HG03097 (cell line): ENCODE data around the gene TP53BP2.
"Not testable (repeated sequence)": the region's sequence is repeated elsewhere in the genome, so short reads cannot be mapped to it uniquely, and the experiment has no call there.

Experiments used
- ATAC-seq: cut with Tn5 transposase; IDR thresholded peaks from one replicate; pipeline ENCODE4 v1.9.1; 2021; ENCODE audit not compliant: unreplicated experiment, low FRiP score

TP53BP2 gene

GRCh38 chr1:223845810-223846682 lies at the start of gene TP53BP2:
TSS of gene TP53BP2 (minus strand) at chr1:223845947. CDS start at chr1:223845680, 267 bp downstream.
- ATAC-seq, result peak; percentile 68

GRCh38 chr1:223890494-223890893 lies 44.7 kb upstream of the TP53BP2 start:
- not testable (repeated sequence) for ATAC-seq

GRCh38 chr1:223889319-223889718 lies 43.6 kb upstream of the TP53BP2 start:
- not testable (repeated sequence) for ATAC-seq

GRCh38 chr1:223887747-223888418 lies 42.1 kb upstream of the TP53BP2 start:
- ATAC-seq, result no peak

- ATAC-seq, result no peak
Measured at GRCh38 chr1:223886516-223886921, 40.8 kb upstream of the TP53BP2 start.

- no peak for ATAC-seq
Measured at GRCh38 chr1:223885614-223886013, 39.9 kb upstream of the TP53BP2 start.

- no peak for ATAC-seq
Measured at GRCh38 chr1:223878598-223879325, 33.0 kb upstream of the TP53BP2 start.

GRCh38 chr1:223877804-223878203 lies 32.1 kb upstream of the TP53BP2 start:
- no peak for ATAC-seq

GRCh38 chr1:223876590-223876989 lies 30.8 kb upstream of the TP53BP2 start:
- ATAC-seq, result no peak

- no peak for ATAC-seq
Measured at GRCh38 chr1:223873044-223873443, 27.3 kb upstream of the TP53BP2 start.

- ATAC-seq, result no peak
Measured at GRCh38 chr1:223872308-223872901, 26.7 kb upstream of the TP53BP2 start.

GRCh38 chr1:223870617-223871574 lies 25.1 kb upstream of the TP53BP2 start:
- no peak for ATAC-seq

GRCh38 chr1:223864599-223865368 lies 19.0 kb upstream of the TP53BP2 start:
- ATAC-seq, result not testable (repeated sequence)

GRCh38 chr1:223864084-223864483 lies 18.3 kb upstream of the TP53BP2 start:
- ATAC-seq, result no peak

- ATAC-seq, result no peak
Measured at GRCh38 chr1:223861904-223862303, 16.2 kb upstream of the TP53BP2 start.

- ATAC-seq, result no peak
Measured at GRCh38 chr1:223860051-223860622, 14.4 kb upstream of the TP53BP2 start.

- no peak for ATAC-seq
Measured at GRCh38 chr1:223859058-223859457, 13.3 kb upstream of the TP53BP2 start.

GRCh38 chr1:223856386-223856785 lies 10.6 kb upstream of the TP53BP2 start:
- ATAC-seq, result no peak
